ENCODE measurements around the gene C21orf91.

- TF ChIP-seq CTCF (IDR thresholded peaks at IDR 0.05), result no peak
- no peak for TF ChIP-seq POLR2A (IDR thresholded peaks at IDR 0.05)
- no peak for TF ChIP-seq POLR2AphosphoS5 (IDR thresholded peaks at IDR 0.05)
These were observed 47.4 kb upstream of the C21orf91 start for GRCh38 chr21:17866590-17866989.

All from upper lobe of left lung (tissue), 4 donors.